GM12872 (cell line): ENCODE results near the gene TBC1D8.
A peak's percentile ranks its signal among the peaks of the same experiment; 100 is the strongest.

Experiments
- TF ChIP-seq, protein P1 (sequence below): IDR thresholded peaks from 3 replicates; pipeline ENCODE4 v1.5.1; 2011; ENCODE audit warnings: low read depth, mild to moderate bottlenecking, low read length, moderate library complexity; ENCODE audit not compliant: insufficient read depth

Gene TBC1D8

DNA sequence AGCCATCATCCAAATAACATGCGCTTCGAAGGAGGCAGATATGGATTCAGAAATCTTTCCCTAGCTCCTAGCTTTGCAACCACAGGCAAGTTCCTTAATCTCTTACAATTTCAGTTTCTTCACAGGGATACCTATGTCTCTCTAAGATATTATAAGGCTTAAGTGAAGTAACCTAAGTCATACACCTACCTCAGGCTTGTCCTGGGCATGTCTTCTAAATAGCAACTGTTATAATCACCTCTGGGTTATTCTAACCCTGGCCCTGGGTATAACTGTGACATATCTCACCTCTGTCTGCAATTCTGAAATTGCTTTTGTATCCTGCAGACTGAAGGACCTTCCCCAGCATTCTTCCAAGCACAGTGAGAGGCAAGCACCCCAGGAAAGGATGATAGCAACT lies 8.3 kb upstream of the TBC1D8 start:
- TF ChIP-seq, protein P1, sequence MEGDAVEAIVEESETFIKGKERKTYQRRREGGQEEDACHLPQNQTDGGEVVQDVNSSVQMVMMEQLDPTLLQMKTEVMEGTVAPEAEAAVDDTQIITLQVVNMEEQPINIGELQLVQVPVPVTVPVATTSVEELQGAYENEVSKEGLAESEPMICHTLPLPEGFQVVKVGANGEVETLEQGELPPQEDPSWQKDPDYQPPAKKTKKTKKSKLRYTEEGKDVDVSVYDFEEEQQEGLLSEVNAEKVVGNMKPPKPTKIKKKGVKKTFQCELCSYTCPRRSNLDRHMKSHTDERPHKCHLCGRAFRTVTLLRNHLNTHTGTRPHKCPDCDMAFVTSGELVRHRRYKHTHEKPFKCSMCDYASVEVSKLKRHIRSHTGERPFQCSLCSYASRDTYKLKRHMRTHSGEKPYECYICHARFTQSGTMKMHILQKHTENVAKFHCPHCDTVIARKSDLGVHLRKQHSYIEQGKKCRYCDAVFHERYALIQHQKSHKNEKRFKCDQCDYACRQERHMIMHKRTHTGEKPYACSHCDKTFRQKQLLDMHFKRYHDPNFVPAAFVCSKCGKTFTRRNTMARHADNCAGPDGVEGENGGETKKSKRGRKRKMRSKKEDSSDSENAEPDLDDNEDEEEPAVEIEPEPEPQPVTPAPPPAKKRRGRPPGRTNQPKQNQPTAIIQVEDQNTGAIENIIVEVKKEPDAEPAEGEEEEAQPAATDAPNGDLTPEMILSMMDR, result no peak

DNA sequence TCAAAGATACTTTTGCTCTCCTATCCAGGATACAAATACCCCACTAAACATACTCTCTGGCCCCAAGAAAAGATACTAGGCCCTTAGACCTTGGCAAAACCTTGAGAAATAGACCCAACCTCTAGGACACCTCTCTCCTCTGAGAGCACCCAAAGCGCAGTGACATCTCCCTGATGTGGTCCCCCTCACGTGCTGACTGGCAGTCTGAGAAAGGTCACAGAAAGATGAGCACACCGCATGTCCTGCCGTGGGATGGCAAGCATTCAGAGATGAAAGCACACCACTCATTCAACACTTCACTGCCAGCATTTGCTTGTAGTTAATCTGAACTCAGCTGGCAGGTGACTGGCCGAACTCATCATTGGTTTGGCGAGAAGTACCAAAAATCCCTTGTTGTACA lies 6.1 kb upstream of the TBC1D8 start:
- TF ChIP-seq, protein P1, result no peak

DNA sequence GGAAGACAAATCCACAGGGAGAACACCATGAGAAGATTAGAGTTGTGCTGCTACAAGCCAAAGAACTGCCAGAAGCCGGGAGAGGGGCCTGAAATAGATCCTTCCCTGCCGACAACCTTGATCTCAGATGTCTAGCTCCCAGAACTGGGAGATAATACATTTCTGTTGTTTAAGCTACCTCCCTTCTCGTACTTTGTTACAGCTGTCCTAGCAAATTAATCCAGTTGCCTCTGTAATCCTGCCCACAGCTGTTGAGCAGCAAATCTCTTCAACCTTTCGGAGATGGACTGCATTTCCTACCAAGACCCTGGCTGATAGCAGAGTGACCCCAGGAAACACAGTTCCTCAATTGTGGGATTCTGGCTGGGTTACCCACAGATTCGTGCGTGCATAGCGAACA lies 2.6 kb upstream of the TBC1D8 start:
- TF ChIP-seq, protein P1, result no peak

DNA sequence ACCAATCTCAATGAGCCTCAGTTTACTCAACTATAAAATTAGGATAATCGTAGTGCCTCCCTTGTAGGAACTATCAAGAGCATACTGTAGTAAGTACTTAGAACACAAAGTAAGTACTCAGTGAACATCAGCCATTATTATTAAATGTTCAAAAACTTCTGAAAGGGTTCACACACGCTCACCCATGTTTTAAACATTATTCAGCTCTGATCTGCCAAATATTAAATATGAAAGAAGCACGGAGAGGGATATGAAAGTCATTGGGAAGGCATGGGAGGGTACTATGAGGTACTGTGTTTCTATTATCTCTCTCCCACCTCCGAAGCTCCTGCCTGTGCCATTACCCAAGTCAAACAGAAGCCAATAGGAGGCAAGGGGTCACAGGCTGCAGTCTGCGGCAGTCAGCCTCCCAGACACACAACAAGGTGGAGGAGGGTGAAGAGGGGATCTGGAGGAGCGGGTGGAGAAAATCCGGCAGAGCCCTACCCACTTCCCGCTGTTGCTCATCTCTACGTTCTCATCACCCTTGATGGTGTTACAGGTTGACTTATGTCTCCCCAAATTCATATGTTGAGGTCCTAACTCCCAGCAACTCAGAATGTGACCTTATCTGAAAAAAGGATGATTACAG lies 2.0 kb upstream of the TBC1D8 start:
- TF ChIP-seq, protein P1, result no peak

DNA sequence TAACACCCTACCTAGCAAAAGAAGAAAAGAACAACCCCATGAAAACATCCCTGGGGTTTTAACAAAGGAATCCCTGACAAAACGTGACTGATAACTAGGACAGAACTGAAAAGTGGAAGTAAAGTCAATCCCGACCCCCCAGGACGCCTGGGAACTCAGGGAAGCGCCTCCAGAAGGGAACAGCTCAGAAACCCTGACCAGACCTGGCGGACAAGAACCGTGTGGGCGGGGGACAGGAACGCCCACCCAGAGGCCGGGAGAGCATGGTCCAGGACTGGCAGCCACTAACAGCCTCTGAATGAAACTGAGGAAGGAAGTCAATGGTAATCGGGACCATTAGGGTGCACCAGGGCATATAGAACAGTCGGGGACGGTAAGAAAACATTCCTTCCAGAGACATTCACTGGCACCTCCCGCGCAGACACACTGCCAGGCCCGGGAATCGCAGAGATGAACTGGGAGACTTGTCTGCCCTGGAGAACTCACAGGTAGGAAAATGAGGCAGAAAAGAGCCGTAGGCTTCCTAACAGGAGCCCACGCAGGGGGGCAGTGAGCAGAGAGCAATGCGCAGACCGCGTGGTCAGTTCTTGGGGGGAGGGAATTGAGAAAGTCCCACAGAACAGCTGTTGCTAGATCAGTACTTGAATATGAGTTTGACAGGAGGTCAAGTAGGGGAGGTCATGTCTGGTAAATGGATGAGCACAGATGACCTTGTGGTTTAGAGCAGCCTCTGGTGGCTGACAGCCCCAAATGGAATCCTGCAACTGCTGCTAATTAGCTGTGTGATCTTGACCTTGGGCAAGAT lies 1.3 kb upstream of the TBC1D8 start:
- TF ChIP-seq, protein P1, result peak; percentile 90

DNA sequence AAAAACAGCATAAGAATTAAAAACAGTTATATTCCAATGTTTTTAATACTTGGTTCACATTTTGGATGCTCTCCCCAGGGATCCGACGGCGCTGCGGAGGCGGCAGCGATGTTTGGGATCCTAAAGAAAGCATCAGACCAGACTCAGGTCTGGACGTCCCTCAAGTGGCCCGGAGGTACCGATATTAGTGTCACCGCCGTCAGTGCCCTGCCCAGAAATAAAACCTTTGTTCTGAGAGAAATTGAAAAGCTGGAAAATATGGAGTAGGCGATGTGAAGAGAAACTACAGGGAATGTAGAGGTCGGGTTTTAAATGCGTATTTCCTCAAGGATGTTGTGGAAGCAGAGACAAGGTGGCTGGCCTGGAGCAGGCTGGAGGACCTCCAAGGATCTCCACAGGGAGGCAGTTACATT lies 683 bp upstream of the TBC1D8 start:
- TF ChIP-seq, protein P1, result no peak

DNA sequence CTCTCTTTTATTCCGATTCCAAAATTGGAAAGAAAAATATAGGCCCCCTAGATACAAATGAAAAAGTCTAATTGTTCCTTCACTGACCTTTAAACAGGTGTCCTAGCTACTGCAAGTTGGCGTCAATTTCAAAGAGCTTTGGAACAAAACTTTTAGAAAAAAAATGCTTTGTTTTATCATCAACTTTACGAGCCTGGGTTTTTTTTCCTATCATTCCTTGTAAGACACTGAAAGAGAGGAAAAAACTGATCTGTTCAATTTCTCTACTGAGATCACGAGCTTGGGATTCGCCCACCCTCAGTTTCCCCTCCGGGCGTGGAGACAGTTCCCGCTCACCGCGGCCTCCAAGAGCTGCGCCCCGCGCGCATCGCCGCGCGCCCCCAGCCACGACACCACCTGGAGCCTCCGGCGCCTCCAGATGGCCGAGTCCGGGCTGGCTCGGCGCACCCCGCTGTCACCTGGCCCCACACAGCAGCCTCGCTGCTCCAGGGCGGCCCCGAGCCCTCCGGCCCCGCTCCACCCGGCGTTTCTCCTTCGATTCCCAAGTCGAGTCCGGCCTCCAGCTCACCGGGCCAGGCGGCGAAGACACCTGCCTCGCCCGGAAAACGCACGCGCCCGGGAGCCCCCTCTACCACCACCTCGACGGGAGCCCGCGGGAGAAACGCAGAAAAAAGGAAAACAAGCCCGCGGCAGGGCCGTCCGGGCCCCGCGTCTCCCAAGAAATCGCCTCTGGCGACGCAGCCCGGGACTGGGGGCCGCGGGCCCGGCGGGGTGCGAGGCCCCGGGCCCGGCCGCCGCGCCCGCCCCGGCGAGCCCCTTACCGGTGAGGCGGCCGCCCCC lies 656 bp downstream of the TBC1D8 start:
- TF ChIP-seq, protein P1, result no peak
